ENCODE measurements around the gene REM2. TPM values are rescaled to one million over a fixed set of nuclear protein-coding genes. Genes with fewer than 3 reads are reported as not detected.
"Not testable (repeated sequence)": the region's sequence is repeated elsewhere in the genome, so short reads cannot be mapped to it uniquely, and the experiment has no call there.

The REM2 gene
- total and polyA plus RNA-seq, 2 of the 4 experiments (the other 2 are of a cell fraction), result under 0.01 to 0.07 TPM

DNA sequence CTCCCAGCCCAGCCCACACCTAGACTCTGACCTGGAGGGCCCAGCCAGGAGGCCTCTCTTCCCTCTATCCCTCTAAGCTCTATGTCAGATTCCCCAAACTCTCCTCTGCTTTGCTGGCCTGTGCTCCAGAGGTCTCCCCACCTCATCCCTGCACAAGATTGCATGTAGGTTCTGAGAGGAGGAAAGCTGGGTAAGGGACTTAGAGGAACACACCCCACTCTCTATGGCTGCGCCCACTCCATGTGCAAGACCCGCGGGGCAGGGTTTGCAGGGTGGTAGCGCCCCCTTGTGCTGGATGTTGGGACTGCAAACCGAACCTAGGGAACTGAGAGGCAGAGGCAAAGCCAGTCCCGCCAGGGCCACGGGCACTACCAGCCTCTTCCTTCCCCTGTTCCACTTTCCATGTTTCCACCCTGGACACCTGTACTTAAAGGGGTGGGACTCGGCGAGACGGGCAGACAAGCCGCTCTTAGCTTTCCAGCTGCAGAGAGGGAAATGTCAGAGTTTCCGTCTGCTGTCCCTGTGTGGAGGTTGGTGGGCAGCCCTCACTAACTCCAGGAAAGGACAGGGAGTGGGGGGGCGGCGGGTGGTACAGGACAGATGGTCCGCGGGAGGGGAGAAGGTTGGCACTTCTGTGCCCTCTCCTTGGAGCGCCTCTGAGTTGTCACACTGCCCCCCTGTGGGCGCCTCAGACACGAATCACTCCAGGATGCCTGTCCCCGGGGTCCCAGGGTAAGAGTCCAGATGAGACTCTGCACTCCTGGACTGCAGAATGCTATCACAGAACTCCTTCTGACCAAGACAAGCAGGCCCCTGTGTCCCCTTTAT lies 29.9 kb upstream of the REM2 start (continued):
- TF ChIP-seq, protein P1, sequence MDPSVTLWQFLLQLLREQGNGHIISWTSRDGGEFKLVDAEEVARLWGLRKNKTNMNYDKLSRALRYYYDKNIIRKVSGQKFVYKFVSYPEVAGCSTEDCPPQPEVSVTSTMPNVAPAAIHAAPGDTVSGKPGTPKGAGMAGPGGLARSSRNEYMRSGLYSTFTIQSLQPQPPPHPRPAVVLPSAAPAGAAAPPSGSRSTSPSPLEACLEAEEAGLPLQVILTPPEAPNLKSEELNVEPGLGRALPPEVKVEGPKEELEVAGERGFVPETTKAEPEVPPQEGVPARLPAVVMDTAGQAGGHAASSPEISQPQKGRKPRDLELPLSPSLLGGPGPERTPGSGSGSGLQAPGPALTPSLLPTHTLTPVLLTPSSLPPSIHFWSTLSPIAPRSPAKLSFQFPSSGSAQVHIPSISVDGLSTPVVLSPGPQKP (IDR thresholded peaks at IDR 0.05; ENCODE audit: borderline replicate concordance, low read depth, low read length), result no peak

DNA sequence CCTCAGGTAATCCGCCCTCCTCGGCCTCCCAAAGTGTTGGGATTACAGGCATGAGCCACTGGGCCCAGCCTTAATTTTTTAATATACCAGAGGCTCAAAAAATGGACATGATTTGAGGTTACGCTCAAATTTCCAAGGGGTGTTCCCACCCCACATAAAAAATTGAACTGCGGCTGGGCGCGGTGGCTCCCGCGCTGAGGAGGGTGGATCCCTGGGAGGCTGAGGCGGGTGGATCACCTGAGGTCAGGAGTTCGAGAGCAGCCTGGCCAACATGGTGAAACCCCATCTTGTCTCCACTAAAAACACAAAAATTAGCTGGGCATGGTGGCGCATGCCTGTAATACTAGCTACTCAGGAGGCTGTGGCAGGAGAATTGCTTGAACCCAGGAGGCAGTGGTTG lies 28.7 kb upstream of the REM2 start:
- POLR2A ChIA-PET (ENCODE audit: unreplicated experiment); H2AFZ ChIP-seq (replicated peaks; ENCODE audit: low read length, poor library complexity); H2BK15ac ChIP-seq (ENCODE audit: low read depth, low read length); H3K23ac ChIP-seq (ENCODE audit: low read depth, low read length); H3K56ac ChIP-seq (ENCODE audit: extremely low read depth, insufficient read depth, low read length); H3K27me3 ChIP-seq (ENCODE audit: control insufficient read depth, insufficient read depth, low read length); H2BK120ac ChIP-seq (ENCODE audit: low read depth, low read length); BruUV-seq (replicated peaks); dilution Hi-C loops (cut with HindIII; ENCODE audit: low sequenced_read_pairs, unreplicated experiment); ATAC-seq (ENCODE audit: low read depth); H4K91ac ChIP-seq (ENCODE audit: insufficient read depth, low read depth, low read length); H3K9ac ChIP-seq (ENCODE audit: low read depth, low read length); DNase-seq; H3K4me2 ChIP-seq (ENCODE audit: low read depth, low read length); H2BK20ac ChIP-seq (ENCODE audit: low read depth, low read length); H2AK9ac ChIP-seq (replicated peaks; ENCODE audit: low read depth, low read length, poor library complexity); H3K4me3 ChIP-seq (ENCODE audit: insufficient read depth, low read depth, low read length); H3K14ac ChIP-seq (replicated peaks; ENCODE audit: low read depth, low read length); H2AK5ac ChIP-seq (ENCODE audit: low read depth, low read length); H3K36me3 ChIP-seq (ENCODE audit: control insufficient read depth, insufficient read depth, low read length); H3K27ac ChIP-seq (ENCODE audit: insufficient read depth, low read length); H2BK5ac ChIP-seq (ENCODE audit: low read depth, low read length, poor library complexity, severe bottlenecking); H3K18ac ChIP-seq (ENCODE audit: low read depth, low read length); H4K20me1 ChIP-seq (ENCODE audit: insufficient read depth, low read length); H3K9me3 ChIP-seq (ENCODE audit: control insufficient read depth, insufficient read depth, low read length); H3K4ac ChIP-seq (ENCODE audit: low read depth, low read length); H4K8ac ChIP-seq (ENCODE audit: low read depth in 2 of 2, low read length in 2 of 2); H4K5ac ChIP-seq (ENCODE audit: low read depth, low read length): not testable (repeated sequence)
- H3K79me1 ChIP-seq (ENCODE audit: low read depth in 1 of 2, low read length in 2 of 2), result peaks cover 0 to 24% of the 10 kb centered on the region in 2 experiments; a peak in 2 of 4 replicates
- in situ Hi-C loops (cut with MboI; ENCODE audit: low sequenced_read_pairs), result loop anchor here (25.0 kb wide), 1 partner anchor 467 kb away; no protein-coding TSS in a partner anchor
- WGBS, 2 experiments (ENCODE audit: extremely low coverage in 2 of 2, insufficient read length in 1 of 2), result 83% methylated on average over 1 of the region's 11 CpGs; no CpG with 5 or more reads in 1 of the 2 experiments
- intact Hi-C loops (cut with micrococcal nuclease), result loop anchor here (5.0 kb wide), 1 partner anchor 467 kb away; no protein-coding TSS in a partner anchor
- CTCF ChIA-PET, result interaction anchor here (0.8 to 6.8 kb wide), 8 partner anchors 11 to 297 kb away, joined by 3 to 60 read pairs (median 4); partner anchors contain the start of genes MMP14 and OXA1L
- H3K9me1 ChIP-seq (ENCODE audit: insufficient read depth, low read length), result peaks cover 23% of the 10 kb centered on the region
- H3K4me1 ChIP-seq (ENCODE audit: control insufficient read depth, insufficient read depth, low read length), result peaks cover 23% of the 10 kb centered on the region
